GM18498 (cell line): ENCODE measurements around the gene SRRT.
"Not testable (repeated sequence)": the region's sequence is repeated elsewhere in the genome, so short reads cannot be mapped to it uniquely, and the experiment has no call there.

Experiments
- ATAC-seq: cut with Tn5 transposase; IDR thresholded peaks from one replicate; pipeline ENCODE4 v1.9.1; 2021; ENCODE audit warnings: mild to moderate bottlenecking, moderate library complexity; ENCODE audit not compliant: unreplicated experiment

SRRT gene

GRCh38 chr7:100921039-100921438 is 46.1 kb downstream of the SRRT start:
- no peak for ATAC-seq

GRCh38 chr7:100923616-100924015 is 48.7 kb downstream of the SRRT start:
- not testable (repeated sequence) for ATAC-seq

GRCh38 chr7:100929808-100930174 is 54.9 kb downstream of the SRRT start:
- ATAC-seq = no peak

GRCh38 chr7:100933734-100934133 is 58.8 kb downstream of the SRRT start:
- ATAC-seq = no peak

GRCh38 chr7:100935381-100935780 is 60.5 kb downstream of the SRRT start:
- ATAC-seq = not testable (repeated sequence)

GRCh38 chr7:100936167-100936566 is 61.3 kb downstream of the SRRT start:
- not testable (repeated sequence) for ATAC-seq
